Vagina (tissue), 2 donors: ENCODE measurements around the gene CLSTN1. TPM values are rescaled to one million over a fixed set of nuclear protein-coding genes. Genes with fewer than 3 reads are reported as not detected.

Experiments
- DNase-seq, 2 donors: peaks; one replicate each; pipeline ENCODE4 v3.0.0-alpha.2; 2017; ENCODE audit errors: extremely low spot score in 2 of 2
- H3K27ac ChIP-seq: fragments of 200-600 bp; sonication (generic); one replicate; pipeline ENCODE4 v1.5.1; 2019
- H3K27me3 ChIP-seq: fragments of 200-600 bp; sonication (generic); one replicate; pipeline ENCODE4 v1.5.1; 2019
- H3K36me3 ChIP-seq, 2 donors: fragments of 200-600 bp; sonication (generic); one replicate each; pipeline ENCODE4 v1.5.1; 2017 to 2019
- H3K4me1 ChIP-seq: fragments of 200-600 bp; sonication (generic); one replicate; pipeline ENCODE4 v1.5.1; 2019
- H3K4me3 ChIP-seq, 2 donors: fragments of 200-600 bp; sonication (generic); 1 replicate in 1 of 2; 2 replicates in 1 of 2; pipeline ENCODE4 v1.5.1; 2016 to 2019
- H3K9me3 ChIP-seq: fragments of 200-600 bp; sonication (generic); one replicate; pipeline ENCODE4 v1.5.1; 2019
- CTCF ChIP-seq, 3 experiments: fragments of 450-650 bp in 2 of 3; fragments of 200-600 bp in 1 of 3; sonication (generic) in 1 of 3; IDR thresholded peaks; one replicate each; pipeline ENCODE4 v1.5.1; 2017 to 2019; ENCODE audit warnings: antibody characterized with exemption in 3 of 3, mild to moderate bottlenecking in 2 of 3, moderate library complexity in 2 of 3
- POLR2A ChIP-seq, 2 donors: fragments of 450-650 bp; IDR thresholded peaks; one replicate each; pipeline ENCODE4 v1.6.1; 2017; ENCODE audit warnings: antibody characterized with exemption in 2 of 2, mild to moderate bottlenecking in 2 of 2, moderate library complexity in 2 of 2
- POLR2AphosphoS5 ChIP-seq, 2 donors: sonication (generic); formaldehyde crosslinking; IDR thresholded peaks; one replicate each; pipeline ENCODE4 v1.9.0; 2017; ENCODE audit warnings: antibody characterized with exemption in 2 of 2, mild to moderate bottlenecking in 2 of 2, low read depth in 1 of 2; ENCODE audit not compliant: insufficient read depth in 1 of 2
- intact Hi-C: fragments of 100-400 bp; cut with DNase I; formaldehyde crosslinking; loops from one replicate; pipeline ENCODE4 v1.15.1; 2023
- total RNA-seq: library from RNA; depleted of rRNA; stranded (reverse); fragments of >200 nt; gene quantifications from one replicate; pipeline ENCODE4 v1.2.3, GENCODE V29; 2016

The CLSTN1 gene
- total RNA-seq, 1 donor from 2014 or later: 96.5 TPM

DNA sequence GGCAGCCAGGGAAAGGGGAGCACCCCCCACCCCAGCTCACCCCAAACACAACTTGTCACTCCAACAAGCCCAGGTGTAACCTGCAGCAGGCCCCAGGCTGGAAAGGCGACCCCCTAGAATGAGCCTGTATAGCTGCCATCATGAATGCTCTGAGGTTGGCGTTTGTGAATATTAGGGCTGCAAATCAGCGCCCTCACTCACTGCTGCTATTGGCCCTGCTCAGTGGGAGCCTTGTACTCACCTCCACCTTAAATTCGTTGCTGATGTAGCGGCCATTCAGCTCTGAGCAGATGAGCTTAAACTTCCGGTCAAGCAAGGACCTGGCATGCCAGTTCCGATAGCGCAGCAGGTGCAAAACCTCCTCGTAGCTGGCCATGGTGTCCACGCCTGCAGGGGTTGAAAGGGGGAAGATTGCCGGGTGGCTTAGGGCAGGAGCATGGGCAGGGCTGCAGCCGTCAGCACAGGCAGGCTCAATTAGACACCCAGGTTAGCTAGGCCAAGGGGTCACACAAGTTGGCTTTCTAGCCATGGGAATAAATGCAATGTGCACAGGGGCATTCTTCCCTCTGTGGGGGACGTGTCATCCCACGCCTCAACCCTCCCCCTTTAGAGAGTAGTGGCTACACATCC lies 90.5 kb downstream of the CLSTN1 start:
- no peak overlapping the region for H3K27ac ChIP-seq
- peaks cover 0 to 92% of the 10 kb centered on the region in 2 donors for H3K36me3 ChIP-seq
- intact Hi-C loops: no loop called here
- H3K27me3 ChIP-seq: no peaks in the 10 kb centered on the region
- H3K4me1 ChIP-seq: no peaks in the 10 kb centered on the region
- no peaks in the 10 kb centered on the region for H3K9me3 ChIP-seq
- no peak overlapping the region for H3K4me3 ChIP-seq
- TF ChIP-seq POLR2A (IDR thresholded peaks at IDR 0.05) (no peak), POLR2AphosphoS5 (IDR thresholded peaks at IDR 0.05; ENCODE audit: insufficient read depth in 1 of 2, low read depth in 1 of 2) (no peak), CTCF (IDR thresholded peaks at IDR 0.05) (no peak)
- DNase-seq: no peak

- intact Hi-C loops: no loop called here
- Histone ChIP-seq H3K4me3 (no peak overlapping the region), H3K36me3 (peaks cover 0 to 86% of the 10 kb centered on the region in 2 donors), H3K9me3 (no peaks in the 10 kb centered on the region), H3K4me1 (no peaks in the 10 kb centered on the region), H3K27ac (no peak overlapping the region), H3K27me3 (no peaks in the 10 kb centered on the region)
- no peak for TF ChIP-seq CTCF (IDR thresholded peaks at IDR 0.05)
- TF ChIP-seq POLR2A (IDR thresholded peaks at IDR 0.05): no peak
- TF ChIP-seq POLR2AphosphoS5 (IDR thresholded peaks at IDR 0.05; ENCODE audit: insufficient read depth in 1 of 2, low read depth in 1 of 2): no peak
- DNase-seq: no peak
Measured at GRCh38 chr1:9732123-9732971, 91.4 kb downstream of the CLSTN1 start.

DNA sequence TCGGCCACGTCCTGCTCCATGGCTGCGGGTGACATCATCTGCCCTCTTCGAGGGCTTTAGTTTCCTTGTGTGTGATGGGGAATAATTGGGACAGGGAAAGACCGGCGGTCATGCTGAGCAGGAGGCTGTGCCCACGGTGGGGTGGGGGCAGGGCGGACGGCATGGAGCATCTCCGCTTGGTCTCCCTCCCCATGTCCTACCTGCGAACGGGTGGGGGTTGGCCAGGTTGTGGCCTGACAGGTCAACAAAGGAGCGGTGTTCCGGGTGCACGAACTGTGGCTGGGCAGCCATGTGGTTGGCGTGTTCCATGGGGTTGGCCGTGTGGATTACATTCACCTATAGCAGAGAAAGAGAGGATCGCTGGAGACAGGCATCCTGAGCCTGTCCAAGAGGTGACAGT lies 92.2 kb downstream of the CLSTN1 start:
- H3K9me3 ChIP-seq: no peaks in the 10 kb centered on the region
- DNase-seq: no peak
- H3K27me3 ChIP-seq: no peaks in the 10 kb centered on the region
- peaks cover 0 to 84% of the 10 kb centered on the region in 2 donors for H3K36me3 ChIP-seq
- no peak overlapping the region for H3K27ac ChIP-seq
- H3K4me1 ChIP-seq: no peaks in the 10 kb centered on the region
- intact Hi-C loops: no loop called here
- TF ChIP-seq POLR2A (IDR thresholded peaks at IDR 0.05) (no peak), POLR2AphosphoS5 (IDR thresholded peaks at IDR 0.05; ENCODE audit: insufficient read depth in 1 of 2, low read depth in 1 of 2) (no peak), CTCF (IDR thresholded peaks at IDR 0.05) (no peak)
- no peak overlapping the region for H3K4me3 ChIP-seq

DNA sequence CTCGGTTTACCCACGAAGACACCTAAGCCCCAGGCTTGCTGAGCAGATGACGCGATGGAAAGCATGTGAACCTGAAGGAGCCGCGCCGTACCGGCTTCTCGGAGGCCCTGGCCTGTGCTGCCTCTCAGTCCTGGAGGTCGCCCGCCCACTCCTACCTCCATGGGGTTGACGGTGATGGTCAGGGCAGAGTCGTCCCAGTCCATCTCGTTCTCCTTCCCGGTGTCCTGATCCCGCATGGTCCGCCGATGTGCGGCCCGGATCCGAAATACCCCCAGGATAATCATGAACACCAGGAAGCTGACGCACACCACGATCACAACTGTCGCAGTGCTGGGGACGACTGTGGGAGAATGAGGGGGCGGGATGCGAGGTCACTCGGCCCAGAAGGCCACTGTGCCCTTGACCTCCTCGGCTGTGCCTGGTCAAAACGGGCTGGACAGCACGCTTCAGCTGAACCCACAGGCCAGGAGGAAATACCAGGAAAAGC lies 92.7 kb downstream of the CLSTN1 start:
- Histone ChIP-seq H3K36me3 (peaks cover 0 to 82% of the 10 kb centered on the region in 2 donors), H3K27ac (no peak overlapping the region), H3K4me1 (no peaks in the 10 kb centered on the region), H3K4me3 (no peak overlapping the region), H3K9me3 (no peaks in the 10 kb centered on the region), H3K27me3 (no peaks in the 10 kb centered on the region)
- intact Hi-C loops: no loop called here
- no peak for TF ChIP-seq CTCF (IDR thresholded peaks at IDR 0.05)
- no peak for TF ChIP-seq POLR2AphosphoS5 (IDR thresholded peaks at IDR 0.05; ENCODE audit: insufficient read depth in 1 of 2, low read depth in 1 of 2)
- no peak for TF ChIP-seq POLR2A (IDR thresholded peaks at IDR 0.05)
- DNase-seq: no peak
